SK-MEL-5 (cell line): Measurements from ENCODE around the gene KIF26B. TPM values are rescaled to one million over a fixed set of nuclear protein-coding genes. Genes with fewer than 3 reads are reported as not detected.

ENCODE experiments used
- DNase-seq: peaks from one replicate; pipeline ENCODE4 v3.0.0-alpha.2; 2016; ENCODE audit warnings: low read depth, low spot score
- in situ Hi-C: cut with HindIII; loops from 2 replicates; pipeline ENCODE4 v1.10.0; 2016; ENCODE audit warnings: low sequenced_read_pairs, high pct_unique_total_duplicates, low pct_unique_long_range_greater_than_20kb
- total RNA-seq: library from RNA; depleted of rRNA; stranded (reverse); fragments of >200 nt; shearing (Covaris generic); gene quantifications from 2 replicates; pipeline ENCODE4 v1.2.3, GENCODE V29; 2014

Gene KIF26B
- total RNA-seq, 1 experiment from 2014 or later, result 1.5 TPM

- no peak for DNase-seq
- in situ Hi-C loops, result no loop called here
Observed at GRCh38 chr1:245158913-245159312, 4.1 kb downstream of the KIF26B start.

GRCh38 chr1:245160288-245160687 is 5.5 kb downstream of the KIF26B start:
- no peak for DNase-seq
- in situ Hi-C loops, result no loop called here

GRCh38 chr1:245160741-245161400 is 6.1 kb downstream of the KIF26B start:
- no peak for DNase-seq
- in situ Hi-C loops, result no loop called here

GRCh38 chr1:245161866-245162265 is 7.1 kb downstream of the KIF26B start:
- DNase-seq, result no peak
- in situ Hi-C loops, result no loop called here

GRCh38 chr1:245166471-245166885 is 11.7 kb downstream of the KIF26B start:
- DNase-seq, result no peak
- in situ Hi-C loops, result no loop called here

GRCh38 chr1:245168086-245168485 is 13.3 kb downstream of the KIF26B start:
- in situ Hi-C loops, result no loop called here
- no peak for DNase-seq

- DNase-seq, result no peak
- in situ Hi-C loops, result no loop called here
Observed at GRCh38 chr1:245168906-245169305, 14.1 kb downstream of the KIF26B start.

- in situ Hi-C loops, result no loop called here
- no peak for DNase-seq
Observed at GRCh38 chr1:245169376-245169775, 14.6 kb downstream of the KIF26B start.

- in situ Hi-C loops, result no loop called here
Observed at GRCh38 chr1:245172026-245172425, 17.2 kb downstream of the KIF26B start.

GRCh38 chr1:245172829-245173228 is 18.0 kb downstream of the KIF26B start:
- no peak for DNase-seq
- in situ Hi-C loops, result no loop called here

More at GRCh38 chr1:245172026-245172425, 17.2 kb downstream of the KIF26B start:
- no peak for DNase-seq

- in situ Hi-C loops, result no loop called here
- no peak for DNase-seq
Observed at GRCh38 chr1:245173446-245174211, 18.8 kb downstream of the KIF26B start.

- in situ Hi-C loops, result no loop called here
Observed at GRCh38 chr1:245177071-245177900, 22.5 kb downstream of the KIF26B start.

GRCh38 chr1:245179706-245180105 is 24.9 kb downstream of the KIF26B start:
- in situ Hi-C loops, result no loop called here
- no peak for DNase-seq

More at GRCh38 chr1:245177071-245177900, 22.5 kb downstream of the KIF26B start:
- DNase-seq, result no peak

- in situ Hi-C loops, result no loop called here
- DNase-seq, result no peak
Observed at GRCh38 chr1:245180496-245181157, 25.8 kb downstream of the KIF26B start.

- no peak for DNase-seq
- in situ Hi-C loops, result no loop called here
Observed at GRCh38 chr1:245181158-245181517, 26.4 kb downstream of the KIF26B start.

GRCh38 chr1:245182028-245182427 is 27.2 kb downstream of the KIF26B start:
- no peak for DNase-seq
- in situ Hi-C loops, result no loop called here

- in situ Hi-C loops, result no loop called here
- DNase-seq, result no peak
Observed at GRCh38 chr1:245183429-245183828, 28.6 kb downstream of the KIF26B start.

- in situ Hi-C loops, result no loop called here
- DNase-seq, result no peak
Observed at GRCh38 chr1:245184779-245185178, 30.0 kb downstream of the KIF26B start.
